ENCODE data around the gene TRIO. TPM values are rescaled to one million over a fixed set of nuclear protein-coding genes. Genes with fewer than 3 reads are reported as not detected.

The TRIO gene
- polyA plus RNA-seq, 3 donors: 1.7 to 45.8 (median 2.1) TPM

DNA sequence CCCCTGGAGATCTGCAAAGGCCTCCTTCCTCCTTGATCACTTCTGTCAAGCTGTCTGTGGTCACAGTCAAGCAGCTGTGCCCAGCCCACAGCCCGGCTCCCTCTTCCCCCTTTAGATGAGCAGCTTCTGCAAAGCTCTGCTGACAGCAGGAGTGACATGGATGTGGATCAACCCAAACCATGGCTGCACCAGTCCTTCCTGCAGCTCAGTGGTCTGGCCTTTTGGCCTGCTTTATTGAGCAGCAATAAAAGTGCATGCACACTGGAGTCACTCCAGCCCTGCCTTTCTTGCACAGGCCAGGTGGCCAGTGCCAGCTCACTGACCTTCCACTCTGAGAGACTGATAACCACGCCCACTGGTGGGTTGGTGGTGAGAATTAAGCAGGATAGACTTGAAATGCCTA, 347.2 kb downstream of the TRIO start:
- H3K27me3 ChIP-seq (ENCODE audit: control insufficient read depth in 2 of 2, insufficient read depth in 2 of 2, low read length in 2 of 2): no peaks in the 10 kb centered on the region
- peaks cover 67 to 73% of the 10 kb centered on the region in 2 donors for H3K4me1 ChIP-seq (ENCODE audit: control insufficient read depth in 1 of 2, insufficient read depth in 2 of 2, low read length in 2 of 2)
- H3K27ac ChIP-seq (ENCODE audit: low read depth in 1 of 2, low read length in 2 of 2): peak overlapping the region; percentile 91 to 95
- intact Hi-C loops (cut with micrococcal nuclease): loop anchor here in 1 of 2 donors (5.0 kb wide), 1 partner anchor 97 kb away; no protein-coding TSS in a partner anchor
- no peaks in the 10 kb centered on the region for H3K9me3 ChIP-seq (replicated peaks in 1 of 2; ENCODE audit: control insufficient read depth in 1 of 2, insufficient read depth in 1 of 2, low read length in 2 of 2)
- TF ChIP-seq, protein P1, sequence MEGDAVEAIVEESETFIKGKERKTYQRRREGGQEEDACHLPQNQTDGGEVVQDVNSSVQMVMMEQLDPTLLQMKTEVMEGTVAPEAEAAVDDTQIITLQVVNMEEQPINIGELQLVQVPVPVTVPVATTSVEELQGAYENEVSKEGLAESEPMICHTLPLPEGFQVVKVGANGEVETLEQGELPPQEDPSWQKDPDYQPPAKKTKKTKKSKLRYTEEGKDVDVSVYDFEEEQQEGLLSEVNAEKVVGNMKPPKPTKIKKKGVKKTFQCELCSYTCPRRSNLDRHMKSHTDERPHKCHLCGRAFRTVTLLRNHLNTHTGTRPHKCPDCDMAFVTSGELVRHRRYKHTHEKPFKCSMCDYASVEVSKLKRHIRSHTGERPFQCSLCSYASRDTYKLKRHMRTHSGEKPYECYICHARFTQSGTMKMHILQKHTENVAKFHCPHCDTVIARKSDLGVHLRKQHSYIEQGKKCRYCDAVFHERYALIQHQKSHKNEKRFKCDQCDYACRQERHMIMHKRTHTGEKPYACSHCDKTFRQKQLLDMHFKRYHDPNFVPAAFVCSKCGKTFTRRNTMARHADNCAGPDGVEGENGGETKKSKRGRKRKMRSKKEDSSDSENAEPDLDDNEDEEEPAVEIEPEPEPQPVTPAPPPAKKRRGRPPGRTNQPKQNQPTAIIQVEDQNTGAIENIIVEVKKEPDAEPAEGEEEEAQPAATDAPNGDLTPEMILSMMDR (IDR thresholded peaks at IDR 0.05): no peak
- 0% methylated on average over 1 of the region's 2 CpGs for WGBS (ENCODE audit: insufficient coverage)
- peaks cover 0 to 6% (median 0%) of the 10 kb centered on the region in 7 donors for H3K9me3 Mint-ChIP-seq
- no peak overlapping the region for H2AFZ ChIP-seq (ENCODE audit: insufficient read depth, low read depth, low read length, poor library complexity, severe bottlenecking)
- H4K20me1 ChIP-seq (ENCODE audit: insufficient read depth, low read length): no peaks in the 10 kb centered on the region
- H3K4me3 ChIP-seq (replicated peaks in 1 of 3; ENCODE audit: low read depth in 2 of 3, low read length in 3 of 3): peak overlapping the region in 1 of 3 experiments; percentile 38
- peak overlapping the region; percentile 40 for H3K4me2 ChIP-seq (replicated peaks; ENCODE audit: extremely low read depth, low read length, poor library complexity, severe bottlenecking)
- peak; percentile 57 to 71 (median 61) for DNase-seq
- peak overlapping the region in 1 of 2 donors; percentile 55 for H3K4me3 Mint-ChIP-seq
- H3K36me3 Mint-ChIP-seq: peaks cover 35 to 49% of the 10 kb centered on the region in 2 donors
- H3K9ac ChIP-seq (ENCODE audit: insufficient read depth, low read length, poor library complexity, severe bottlenecking): no peak overlapping the region
- H3K27ac Mint-ChIP-seq: peak overlapping the region; percentile 86 to 97 (median 96)
- H3K4me1 Mint-ChIP-seq: peaks cover 68% of the 10 kb centered on the region
- H3K36me3 ChIP-seq (replicated peaks in 1 of 2; ENCODE audit: control insufficient read depth in 1 of 2, insufficient read depth in 2 of 2, low read length in 2 of 2): peaks cover 23 to 30% of the 10 kb centered on the region in 2 donors
- peaks cover 33% of the 10 kb centered on the region for H3K79me2 ChIP-seq (ENCODE audit: insufficient read depth, low read length)
- H3K27me3 Mint-ChIP-seq (ENCODE audit: low read depth in 3 of 3): no peaks in the 10 kb centered on the region

DNA sequence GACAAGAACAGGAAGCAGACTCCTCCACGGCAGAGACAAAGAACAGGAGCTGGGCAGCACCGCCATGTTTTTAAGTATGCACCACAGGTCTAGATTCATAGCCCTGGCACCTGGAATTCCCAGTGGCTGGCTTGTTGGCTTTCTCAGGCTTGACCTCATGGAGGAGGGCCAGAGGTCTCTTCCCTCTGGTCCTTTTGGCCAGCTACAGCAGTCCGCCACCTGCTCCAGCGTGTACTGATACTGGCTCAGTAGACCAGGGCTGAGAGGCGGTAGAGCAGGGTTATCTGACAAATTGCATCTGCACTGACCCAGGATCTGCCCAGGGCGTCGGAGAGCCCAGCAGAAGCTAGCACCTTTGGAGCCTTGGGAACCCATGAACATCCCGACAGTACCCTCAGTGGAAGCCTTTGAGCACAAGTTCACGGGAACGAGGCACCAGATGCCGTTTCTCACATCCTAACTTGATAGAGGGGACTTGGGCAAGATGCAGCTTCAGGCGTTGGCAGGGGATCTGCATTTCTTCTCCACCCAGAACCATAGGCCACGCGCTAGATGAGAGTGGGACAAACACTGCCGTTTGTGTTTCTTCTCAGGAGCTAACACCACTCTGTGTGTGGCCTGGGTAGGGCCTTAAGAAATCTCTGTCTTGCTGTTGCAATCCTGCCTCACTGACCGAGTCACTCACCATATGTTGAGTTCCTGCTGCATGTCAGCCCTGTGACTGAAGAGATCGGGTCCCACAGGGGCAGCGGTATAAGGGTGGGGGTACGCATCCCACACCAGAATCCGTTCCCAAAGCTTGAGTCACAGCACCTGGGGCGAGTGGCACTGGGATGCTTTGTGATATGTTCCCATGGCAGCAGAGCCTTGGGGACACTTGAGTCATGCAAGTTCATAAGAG, 348.1 kb downstream of the TRIO start:
- H3K36me3 Mint-ChIP-seq: peaks cover 33 to 42% of the 10 kb centered on the region in 2 donors
- H3K36me3 ChIP-seq (replicated peaks in 1 of 2; ENCODE audit: control insufficient read depth in 1 of 2, insufficient read depth in 2 of 2, low read length in 2 of 2): peaks cover 18 to 27% of the 10 kb centered on the region in 2 donors
- H3K27ac Mint-ChIP-seq: peak overlapping the region; percentile 90 to 97 (median 96)
- H3K9me3 Mint-ChIP-seq: peaks cover 0 to 6% (median 0%) of the 10 kb centered on the region in 7 donors
- peaks cover 70 to 72% of the 10 kb centered on the region in 2 donors for H3K4me1 ChIP-seq (ENCODE audit: control insufficient read depth in 1 of 2, insufficient read depth in 2 of 2, low read length in 2 of 2)
- H3K27me3 ChIP-seq (ENCODE audit: control insufficient read depth in 2 of 2, insufficient read depth in 2 of 2, low read length in 2 of 2): no peaks in the 10 kb centered on the region
- 63% methylated on average over 15 of the region's 21 CpGs for WGBS (ENCODE audit: insufficient coverage)
- no peaks in the 10 kb centered on the region for H3K9me3 ChIP-seq (replicated peaks in 1 of 2; ENCODE audit: control insufficient read depth in 1 of 2, insufficient read depth in 1 of 2, low read length in 2 of 2)
- H3K27ac ChIP-seq (ENCODE audit: low read depth in 1 of 2, low read length in 2 of 2): peak overlapping the region; percentile 91 to 95
- peak overlapping the region; percentile 40 for H3K4me2 ChIP-seq (replicated peaks; ENCODE audit: extremely low read depth, low read length, poor library complexity, severe bottlenecking)
- H3K79me2 ChIP-seq (ENCODE audit: insufficient read depth, low read length): peaks cover 39% of the 10 kb centered on the region
- peak overlapping the region; percentile 23 for H2AFZ ChIP-seq (ENCODE audit: insufficient read depth, low read depth, low read length, poor library complexity, severe bottlenecking)
- no peaks in the 10 kb centered on the region for H3K27me3 Mint-ChIP-seq (ENCODE audit: low read depth in 3 of 3)
- intact Hi-C loops (cut with micrococcal nuclease): loop anchor here in 1 of 2 donors (5.0 kb wide), 1 partner anchor 96 kb away; no protein-coding TSS in a partner anchor
- TF ChIP-seq, protein P1 (IDR thresholded peaks at IDR 0.05): no peak
- peak overlapping the region; percentile 45 to 83 for H3K4me3 Mint-ChIP-seq
- H3K4me1 Mint-ChIP-seq: peaks cover 69% of the 10 kb centered on the region
- peak overlapping the region in 1 of 3 experiments; percentile 41 for H3K4me3 ChIP-seq (replicated peaks in 1 of 3; ENCODE audit: low read depth in 2 of 3, low read length in 3 of 3)
- no peaks in the 10 kb centered on the region for H4K20me1 ChIP-seq (ENCODE audit: insufficient read depth, low read length)
- peak; percentile 70 to 77 (median 76) for DNase-seq
- peak overlapping the region; percentile 29 for H3K9ac ChIP-seq (ENCODE audit: insufficient read depth, low read length, poor library complexity, severe bottlenecking)

Measured in CD14-positive monocyte (primary cell).